Measurements from ENCODE around the gene SLC34A1. TPM values are rescaled to one million over a fixed set of nuclear protein-coding genes. Genes with fewer than 3 reads are reported as not detected.

SLC34A1 gene
- total and polyA plus RNA-seq, 2 of the 13 experiments (the other 11 are each of a cell fraction or from before 2014, with no cell fraction given): 0.03 to 0.20 TPM

DNA sequence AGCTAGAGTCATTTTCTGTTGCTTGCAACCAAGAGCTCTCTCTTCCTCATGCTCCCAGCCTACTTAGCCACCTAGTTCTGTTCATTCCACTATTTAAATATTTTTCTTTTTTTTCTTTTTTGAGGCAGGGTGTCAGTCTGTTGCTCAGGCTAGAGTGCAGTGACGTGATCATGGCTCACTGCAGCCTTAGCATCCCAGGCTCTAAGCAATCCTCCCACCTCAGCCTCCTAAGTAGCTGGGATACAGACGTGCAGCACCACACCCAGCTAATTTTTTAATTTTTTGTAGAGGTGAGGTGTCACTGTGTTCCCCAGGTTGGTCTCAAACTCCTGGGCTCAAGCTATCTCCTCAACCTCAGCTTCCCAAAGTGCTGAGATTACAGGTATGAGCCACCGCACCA is 30.2 kb downstream of the SLC34A1 start:
- H4K20me1 ChIP-seq (ENCODE audit: insufficient read depth, low read length): no peaks in the 10 kb centered on the region
- no TSS peak for BruUV-seq (replicated peaks)
- FAIRE-seq (no peak), DNase-seq (ENCODE audit: low spot score) (no peak), ATAC-seq (no peak)
- no peak overlapping the region for H3K27ac ChIP-seq (ENCODE audit: extremely low read length, insufficient read depth, low read length)
- no peak overlapping the region for H3K9ac ChIP-seq (ENCODE audit: insufficient read depth, low read depth, low read length)
- no peak overlapping the region for H3K4me3 ChIP-seq (replicated peaks in 1 of 3; ENCODE audit: insufficient read depth in 1 of 3, low read depth in 2 of 3, low read length in 3 of 3)
- no peaks in the 10 kb centered on the region for H3K36me3 ChIP-seq (replicated peaks in 1 of 2; ENCODE audit: control insufficient read depth in 1 of 2, insufficient read depth in 2 of 2, low read length in 2 of 2)
- H3K9me3 ChIP-seq (ENCODE audit: low read length): no peaks in the 10 kb centered on the region
- ChIA-PET CTCF (ENCODE audit: low intra/inter-chr PET ratio, low total read pairs) (no interaction called here), POLR2A (interaction anchor here (1.1 kb wide), 1 partner anchor 12 kb away, joined by 6 read pairs; the partner anchor contains the start of gene GRK6)
- TF ChIP-seq ZNF546 (CRISPR knock-in tag; conservative IDR thresholded peaks at IDR 0.05): no peak
- TF ChIP-seq PRDM15 (CRISPR knock-in tag; IDR thresholded peaks at IDR 0.05): no peak
- TF ChIP-seq ZNF432 (CRISPR knock-in tag; IDR thresholded peaks at IDR 0.05; ENCODE audit: borderline replicate concordance): no peak
- no peak for TF ChIP-seq PRMT3 (CRISPR knock-in tag; IDR thresholded peaks at IDR 0.05; ENCODE audit: borderline replicate concordance, low read depth)
- TF ChIP-seq MTA1 (CRISPR knock-in tag; IDR thresholded peaks at IDR 0.05; ENCODE audit: borderline replicate concordance): no peak
- no peak for TF ChIP-seq ZNF414 (CRISPR knock-in tag; IDR thresholded peaks at IDR 0.05)
- no peak for TF ChIP-seq SRF (IDR thresholded peaks at IDR 0.05; ENCODE audit: low read depth, low read length)
- no peak for TF ChIP-seq HCFC1 (IDR thresholded peaks at IDR 0.05; ENCODE audit: low read depth, low read length)
- TF ChIP-seq, protein P1, sequence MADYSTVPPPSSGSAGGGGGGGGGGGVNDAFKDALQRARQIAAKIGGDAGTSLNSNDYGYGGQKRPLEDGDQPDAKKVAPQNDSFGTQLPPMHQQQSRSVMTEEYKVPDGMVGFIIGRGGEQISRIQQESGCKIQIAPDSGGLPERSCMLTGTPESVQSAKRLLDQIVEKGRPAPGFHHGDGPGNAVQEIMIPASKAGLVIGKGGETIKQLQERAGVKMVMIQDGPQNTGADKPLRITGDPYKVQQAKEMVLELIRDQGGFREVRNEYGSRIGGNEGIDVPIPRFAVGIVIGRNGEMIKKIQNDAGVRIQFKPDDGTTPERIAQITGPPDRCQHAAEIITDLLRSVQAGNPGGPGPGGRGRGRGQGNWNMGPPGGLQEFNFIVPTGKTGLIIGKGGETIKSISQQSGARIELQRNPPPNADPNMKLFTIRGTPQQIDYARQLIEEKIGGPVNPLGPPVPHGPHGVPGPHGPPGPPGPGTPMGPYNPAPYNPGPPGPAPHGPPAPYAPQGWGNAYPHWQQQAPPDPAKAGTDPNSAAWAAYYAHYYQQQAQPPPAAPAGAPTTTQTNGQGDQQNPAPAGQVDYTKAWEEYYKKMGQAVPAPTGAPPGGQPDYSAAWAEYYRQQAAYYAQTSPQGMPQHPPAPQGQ (CRISPR knock-in tag; IDR thresholded peaks at IDR 0.05; ENCODE audit: borderline replicate concordance): no peak
- no peak for TF ChIP-seq ZNF605 (CRISPR knock-in tag; IDR thresholded peaks at IDR 0.05)
- TF ChIP-seq AKAP8 (CRISPR knock-in tag; IDR thresholded peaks at IDR 0.05): no peak
- no peak for TF ChIP-seq RAD21 (CRISPR knock-in tag; IDR thresholded peaks at IDR 0.05)
- TF ChIP-seq RARA (CRISPR knock-in tag; IDR thresholded peaks at IDR 0.05): no peak
- TF ChIP-seq, protein P2, sequence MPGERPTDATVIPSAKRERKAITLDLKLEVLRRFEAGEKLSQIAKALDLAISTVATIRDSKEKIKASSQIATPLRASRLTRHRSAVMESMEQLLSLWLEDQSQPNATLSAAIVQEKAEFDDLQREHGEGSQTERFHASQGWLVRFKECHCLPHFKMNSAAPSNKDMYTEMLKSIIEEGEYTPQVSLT (CRISPR knock-in tag; IDR thresholded peaks at IDR 0.05; ENCODE audit: borderline replicate concordance, low read depth): no peak
- no peak for TF ChIP-seq ZNF773 (CRISPR knock-in tag; IDR thresholded peaks at IDR 0.05; ENCODE audit: borderline replicate concordance)
- TF ChIP-seq PITX1 (CRISPR knock-in tag; IDR thresholded peaks at IDR 0.05): no peak
- no peak for TF ChIP-seq NFIC (IDR thresholded peaks at IDR 0.05; ENCODE audit: low read length)
- TF ChIP-seq KDM5A (IDR thresholded peaks at IDR 0.05; ENCODE audit: borderline replicate concordance, low read length): no peak
- no peak for TF ChIP-seq FOXO1 (CRISPR knock-in tag; IDR thresholded peaks at IDR 0.05)
- no peak for TF ChIP-seq GPN1 (CRISPR knock-in tag; IDR thresholded peaks at IDR 0.05; ENCODE audit: borderline replicate concordance)
- H3K27me3 ChIP-seq (ENCODE audit: control insufficient read depth in 1 of 2, insufficient read depth in 2 of 2, low read length in 2 of 2): 0 out of 5 replicates have a peak, but pooled peaks cover 0 to 9% of the 10 kb centered on the region in 2 experiments
- H3K4me1 ChIP-seq (ENCODE audit: insufficient read depth, low read length): peaks cover 31% of the 10 kb centered on the region
- no peaks in the 10 kb centered on the region for H3K79me2 ChIP-seq (ENCODE audit: insufficient read depth, low read length)
- no peak overlapping the region for H3K4me2 ChIP-seq (ENCODE audit: low read depth, low read length)
- intact Hi-C loops (cut with micrococcal nuclease; ENCODE audit: unreplicated experiment) (no loop called here), in situ Hi-C loops (cut with HindIII; ENCODE audit: extremely low pct_ligation_motif_present, low pct_unique_long_range_greater_than_20kb) (no loop called here)
- 65% methylated on average over 3 of the region's 3 CpGs for WGBS (ENCODE audit: low lambda C conversion rate)
- no peak overlapping the region for H2AFZ ChIP-seq (ENCODE audit: low read length)
